Thyroid gland (tissue), 4 donors: Measurements from ENCODE around the gene TMEM44. TPM values are rescaled to one million over a fixed set of nuclear protein-coding genes. Genes with fewer than 3 reads are reported as not detected.

Experiments used
- DNase-seq, 2 donors: peaks; one replicate each; pipeline ENCODE4 v3.0.0-alpha.2; 2019
- H3K27ac ChIP-seq, 3 donors: fragments of 200-600 bp; sonication (generic); 1 replicate in 2 of 3; 2 replicates in 1 of 3; pipeline ENCODE4 v1.5.1; 2016 to 2019; ENCODE audit warnings: mild to moderate bottlenecking in 1 of 3, moderate library complexity in 1 of 3
- H3K27me3 ChIP-seq: fragments of 200-600 bp; sonication (generic); one replicate; pipeline ENCODE4 v1.5.1; 2019
- H3K36me3 ChIP-seq, 2 donors: fragments of 200-600 bp; sonication (generic); one replicate each; pipeline ENCODE4 v1.5.1; 2016 to 2019
- H3K4me1 ChIP-seq, 2 donors: fragments of 200-600 bp; sonication (generic); one replicate each; pipeline ENCODE4 v1.5.1; 2017 to 2019
- H3K4me3 ChIP-seq, 3 donors: fragments of 200-600 bp; sonication (generic); replicated peaks in 1 of 3; 1 replicate in 2 of 3; 2 replicates in 1 of 3; pipeline ENCODE4 v1.5.1; 2016; ENCODE audit warnings: mild to moderate bottlenecking in 1 of 3
- H3K9me3 ChIP-seq: fragments of 200-600 bp; sonication (generic); one replicate; pipeline ENCODE4 v1.5.1; 2017
- CTCF ChIP-seq, 6 experiments: fragments of 200-600 bp in 3 of 6; fragments of 450-650 bp in 3 of 6; sonication (generic) in 3 of 6; IDR thresholded peaks; one replicate each; pipeline ENCODE4 v1.5.1; 2016 to 2019; ENCODE audit warnings: antibody characterized with exemption in 6 of 6, mild to moderate bottlenecking in 2 of 6, inconsistent platforms in 1 of 6, moderate library complexity in 1 of 6
- POLR2A ChIP-seq, 2 donors: fragments of 450-650 bp; IDR thresholded peaks; one replicate each; pipeline ENCODE4 v1.6.1; 2017; ENCODE audit warnings: antibody characterized with exemption in 2 of 2, mild to moderate bottlenecking in 2 of 2, moderate library complexity in 1 of 2
- WGBS, 2 donors: methylation state at CpG; one replicate each; pipeline ENCODE4 v1.1.5; 2017; 5-methylcytosine and 5-hydroxymethylcytosine counted together
- intact Hi-C: fragments of 100-400 bp; cut with DNase I; formaldehyde crosslinking; loops from one replicate; pipeline ENCODE4 v1.15.1; 2023
- total RNA-seq, 4 donors: library from RNA; depleted of rRNA; stranded (reverse); fragments of >200 nt; gene quantifications; one replicate each; pipeline ENCODE4 v1.2.3, GENCODE V29; 2016

TMEM44 gene
- total RNA-seq, 4 donors from 2014 or later, result 6.3 to 11.0 (median 9.7) TPM

- no peak for TF ChIP-seq CTCF (IDR thresholded peaks at IDR 0.05)
- no peak for TF ChIP-seq POLR2A (IDR thresholded peaks at IDR 0.05)
- Histone ChIP-seq H3K4me1 (peaks cover 0 to 4% of the 10 kb centered on the region in 2 donors), H3K27me3 (no peaks in the 10 kb centered on the region), H3K36me3 (no peaks in the 10 kb centered on the region), H3K27ac (no peak overlapping the region), H3K9me3 (no peaks in the 10 kb centered on the region), H3K4me3 (no peak overlapping the region)
- WGBS, 2 donors, result 93 to 97% methylated on average over 9 of the region's 9 CpGs
- DNase-seq, result no peak
- intact Hi-C loops, result no loop called here
Observed at GRCh38 chr3:194619741-194620140, 13.5 kb downstream of the TMEM44 start.

DNA sequence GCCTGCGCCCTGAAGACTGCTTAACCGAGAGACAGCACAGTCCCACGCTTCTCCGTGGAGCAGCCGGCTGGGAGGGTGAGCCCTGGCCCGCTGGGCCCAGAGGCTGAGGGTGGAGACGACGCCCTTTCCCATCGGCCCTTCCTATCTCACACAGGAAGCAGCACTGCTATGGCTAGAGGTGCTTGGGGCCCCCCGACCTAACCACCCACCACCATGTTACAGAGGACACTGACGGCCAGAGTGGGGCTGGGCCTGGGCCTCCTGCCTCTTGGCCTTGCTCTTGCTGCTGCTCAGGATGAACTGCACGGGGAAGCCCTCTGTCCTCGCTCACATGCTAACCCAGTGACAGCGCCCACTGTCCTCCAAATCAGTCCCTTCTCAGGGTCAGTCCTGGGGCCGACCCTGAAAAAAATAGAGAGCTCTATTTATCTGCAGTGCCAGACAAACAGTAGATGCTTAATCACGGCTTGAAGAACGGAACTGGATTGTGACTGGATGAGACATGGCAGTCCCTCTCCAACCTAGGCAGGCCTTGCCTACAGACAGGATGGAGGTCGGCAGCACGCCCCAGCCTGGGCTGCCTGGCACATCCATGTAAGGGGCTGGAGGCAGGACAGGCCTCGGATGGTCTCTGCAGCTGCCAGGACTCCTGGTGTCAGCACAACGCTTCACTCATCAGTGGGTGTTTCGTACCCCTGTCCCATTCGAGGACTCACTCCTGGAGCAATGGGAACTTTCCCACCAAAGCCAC, 14.2 kb downstream of the TMEM44 start:
- DNase-seq, result no peak
- peaks cover 0 to 4% of the 10 kb centered on the region in 2 donors for H3K4me1 ChIP-seq
- H3K36me3 ChIP-seq, result no peaks in the 10 kb centered on the region
- WGBS, 2 donors, result 88 to 89% methylated on average over 18 to 20 of the region's 23 CpGs
- H3K27me3 ChIP-seq, result no peaks in the 10 kb centered on the region
- TF ChIP-seq POLR2A (IDR thresholded peaks at IDR 0.05) (no peak), CTCF (IDR thresholded peaks at IDR 0.05) (no peak)
- no peak overlapping the region for H3K4me3 ChIP-seq
- intact Hi-C loops, result no loop called here
- no peak overlapping the region for H3K27ac ChIP-seq
- no peaks in the 10 kb centered on the region for H3K9me3 ChIP-seq

DNA sequence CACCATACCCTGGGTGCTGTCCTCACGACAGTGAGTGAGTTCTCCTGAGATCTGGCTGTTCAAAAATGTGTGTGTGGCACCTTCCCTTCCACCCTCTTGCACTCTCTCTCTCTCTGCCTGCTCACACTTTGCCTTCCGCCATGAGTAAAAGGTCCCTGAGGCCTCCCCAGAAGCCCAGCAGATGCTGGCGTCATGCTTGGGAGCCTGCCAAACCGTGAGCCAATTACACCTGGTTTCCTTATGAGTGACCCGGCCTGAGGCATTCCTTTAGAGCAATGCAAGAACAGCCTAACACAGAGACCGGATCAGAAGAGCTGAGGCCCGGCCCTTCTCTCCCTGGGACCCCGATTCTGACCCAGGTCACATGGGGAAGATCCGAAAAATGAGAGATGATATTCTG, 15.4 kb downstream of the TMEM44 start:
- no peaks in the 10 kb centered on the region for H3K36me3 ChIP-seq

GRCh38 chr3:194617143-194617671, 16.0 kb downstream of the TMEM44 start:
- Histone ChIP-seq H3K27ac (no peak overlapping the region), H3K36me3 (no peaks in the 10 kb centered on the region), H3K27me3 (no peaks in the 10 kb centered on the region), H3K4me3 (no peak overlapping the region), H3K4me1 (peaks cover 0 to 4% of the 10 kb centered on the region in 2 donors), H3K9me3 (no peaks in the 10 kb centered on the region)
- intact Hi-C loops, result no loop called here
- no peak for TF ChIP-seq CTCF (IDR thresholded peaks at IDR 0.05)
- no peak for TF ChIP-seq POLR2A (IDR thresholded peaks at IDR 0.05)
- whole genome bisulfite sequencing, 2 donors, result 94 to 96% methylated on average over 14 of the region's 14 CpGs
- no peak for DNase-seq

More for the DNA sequence above, 15.4 kb downstream of the TMEM44 start:
- Histone ChIP-seq H3K4me3 (no peak overlapping the region), H3K9me3 (no peaks in the 10 kb centered on the region), H3K27ac (no peak overlapping the region), H3K4me1 (peaks cover 0 to 4% of the 10 kb centered on the region in 2 donors), H3K27me3 (no peaks in the 10 kb centered on the region)
- intact Hi-C loops, result no loop called here
- WGBS, 2 donors, result 82 to 83% methylated on average over 9 of the region's 9 CpGs
- TF ChIP-seq POLR2A (IDR thresholded peaks at IDR 0.05) (no peak), CTCF (IDR thresholded peaks at IDR 0.05) (no peak)
- peak; percentile 60 to 65 for DNase-seq

GRCh38 chr3:194615226-194615625, 18.0 kb downstream of the TMEM44 start:
- H3K9me3 ChIP-seq, result no peaks in the 10 kb centered on the region
- no peak for DNase-seq
- no peak overlapping the region for H3K27ac ChIP-seq
- TF ChIP-seq CTCF (IDR thresholded peaks at IDR 0.05) (no peak), POLR2A (IDR thresholded peaks at IDR 0.05) (no peak)
- no peak overlapping the region for H3K4me3 ChIP-seq
- WGBS, 2 donors, result 89 to 92% methylated on average over 11 of the region's 11 CpGs
- no peaks in the 10 kb centered on the region for H3K27me3 ChIP-seq
- H3K4me1 ChIP-seq, result no peaks in the 10 kb centered on the region
- intact Hi-C loops, result no loop called here
- H3K36me3 ChIP-seq, result no peaks in the 10 kb centered on the region
